IMR-90 (cell line): ENCODE data around the gene SPARCL1. TPM values are rescaled to one million over a fixed set of nuclear protein-coding genes. Genes with fewer than 3 reads are reported as not detected.

ENCODE experiments used
- ATAC-seq: fragments of 200-7000 bp; cut with Tn5 transposase; 2 replicates; pipeline ENCODE4 v1.9.1; 2020; ENCODE audit warnings: low read depth, mild to moderate bottlenecking, moderate library complexity
- BruUV-seq: library from RNA; stranded (reverse); fragments of 400-500 nt; replicated peaks from 2 replicates; lab custom pipeline; 2021; lab: Mats Ljungman, UMichigan
- CTCF ChIA-PET: fragments of 300-600 bp; formaldehyde crosslinking; extraction: SDS; loops from one replicate; lab custom pipeline; 2021; ENCODE audit warnings: antibody characterized with exemption; lab: Yijun Ruan, JAX
- POLR2A ChIA-PET: fragments of 300-600 bp; sonication (Branson Sonifier 250); formaldehyde crosslinking; loops from one replicate; lab custom pipeline; 2022; ENCODE audit warnings: antibody characterized with exemption; ENCODE audit not compliant: unreplicated experiment; lab: Charles Lee
- DNase-seq: peaks from one replicate; pipeline ENCODE4 v3.0.0; 2013
- H2AFZ ChIP-seq: replicated peaks from 2 replicates; pipeline ENCODE3; 2013; ENCODE audit warnings: low read length, mild to moderate bottlenecking; ENCODE audit not compliant: poor library complexity
- H2AK5ac ChIP-seq: 2 replicates; pipeline ENCODE4 v1.6.1; 2013; ENCODE audit warnings: low read depth, low read length, inconsistent platforms
- H2AK9ac ChIP-seq: replicated peaks from 2 replicates; pipeline ENCODE3; 2013; ENCODE audit warnings: mild to moderate bottlenecking, low read depth, low read length, moderate library complexity; ENCODE audit not compliant: poor library complexity
- H2BK120ac ChIP-seq: 2 replicates; pipeline ENCODE4 v1.6.1; 2013; ENCODE audit warnings: low read depth, low read length, inconsistent platforms
- H2BK15ac ChIP-seq: 3 replicates; pipeline ENCODE4 v1.6.1; 2013; ENCODE audit warnings: low read depth, low read length, inconsistent platforms
- H2BK20ac ChIP-seq: 2 replicates; pipeline ENCODE4 v1.6.1; 2013; ENCODE audit warnings: low read depth, mild to moderate bottlenecking, inconsistent platforms, low read length, moderate library complexity
- H2BK5ac ChIP-seq: 2 replicates; pipeline ENCODE4 v1.6.1; 2013; ENCODE audit warnings: mild to moderate bottlenecking, low read depth, low read length, inconsistent platforms; ENCODE audit not compliant: poor library complexity, severe bottlenecking
- H3K14ac ChIP-seq: replicated peaks from 2 replicates; pipeline ENCODE4 v1.6.1; 2013; ENCODE audit warnings: low read depth, low read length, inconsistent platforms
- H3K18ac ChIP-seq: 2 replicates; pipeline ENCODE4 v1.6.1; 2013; ENCODE audit warnings: low read depth, low read length, control low read depth
- H3K23ac ChIP-seq: 2 replicates; pipeline ENCODE4 v1.6.1; 2013; ENCODE audit warnings: low read depth, low read length, inconsistent platforms
- H3K27ac ChIP-seq: 2 replicates; pipeline ENCODE4 v1.5.1; 2013; ENCODE audit warnings: mild to moderate bottlenecking, control low read depth, low read length; ENCODE audit not compliant: insufficient read depth
- H3K27me3 ChIP-seq: 2 replicates; pipeline ENCODE4 v1.6.1; 2013; ENCODE audit warnings: low read length; ENCODE audit not compliant: control insufficient read depth, insufficient read depth
- H3K36me3 ChIP-seq: 2 replicates; pipeline ENCODE4 v1.6.1; 2013; ENCODE audit warnings: low read length, mixed read lengths; ENCODE audit not compliant: control insufficient read depth, insufficient read depth
- H3K4ac ChIP-seq: 2 replicates; pipeline ENCODE4 v1.6.1; 2013; ENCODE audit warnings: low read depth, low read length, inconsistent platforms
- H3K4me1 ChIP-seq: 2 replicates; pipeline ENCODE4 v1.6.1; 2013; ENCODE audit warnings: low read length, mixed read lengths; ENCODE audit not compliant: control insufficient read depth, insufficient read depth
- H3K4me2 ChIP-seq: 2 replicates; pipeline ENCODE4 v1.6.1; 2013; ENCODE audit warnings: low read depth, mild to moderate bottlenecking, control low read depth, low read length, moderate library complexity
- H3K4me3 ChIP-seq: 2 replicates; pipeline ENCODE4 v1.5.1; 2013; ENCODE audit warnings: low read depth, mild to moderate bottlenecking, control low read depth, low read length, moderate library complexity; ENCODE audit not compliant: insufficient read depth
- H3K56ac ChIP-seq: 2 replicates; pipeline ENCODE4 v1.6.1; 2013; ENCODE audit warnings: low read length, inconsistent platforms; ENCODE audit not compliant: insufficient read depth; ENCODE audit errors: extremely low read depth
- H3K79me1 ChIP-seq, 2 experiments: 2 replicates each; pipeline ENCODE4 v1.6.1; 2013; ENCODE audit warnings: low read length in 2 of 2, inconsistent platforms in 1 of 2, low read depth in 1 of 2
- H3K9ac ChIP-seq: 2 replicates; pipeline ENCODE4 v1.6.1; 2013; ENCODE audit warnings: low read depth, low read length, control low read depth
- H3K9me1 ChIP-seq: 2 replicates; pipeline ENCODE4 v1.6.1; 2013; ENCODE audit warnings: low read length, inconsistent platforms; ENCODE audit not compliant: insufficient read depth
- H3K9me3 ChIP-seq: 2 replicates; pipeline ENCODE4 v1.6.1; 2013; ENCODE audit warnings: low read length; ENCODE audit not compliant: control insufficient read depth, insufficient read depth
- H4K20me1 ChIP-seq: 2 replicates; pipeline ENCODE4 v1.6.1; 2013; ENCODE audit warnings: low read length, inconsistent platforms; ENCODE audit not compliant: insufficient read depth
- H4K5ac ChIP-seq: 2 replicates; pipeline ENCODE4 v1.6.1; 2013; ENCODE audit warnings: mild to moderate bottlenecking, low read depth, low read length, control low read depth
- H4K8ac ChIP-seq, 2 experiments: 2 replicates each; pipeline ENCODE4 v1.6.1; 2013; ENCODE audit warnings: low read depth in 2 of 2, low read length in 2 of 2, control low read depth in 1 of 2, inconsistent platforms in 1 of 2
- H4K91ac ChIP-seq: 2 replicates; pipeline ENCODE4 v1.6.1; 2013; ENCODE audit warnings: low read depth, low read length, inconsistent platforms; ENCODE audit not compliant: insufficient read depth
- BHLHE40 ChIP-seq: fragments of 150-350 bp; IDR thresholded peaks from 2 replicates; pipeline ENCODE4 v1.6.1; 2016; ENCODE audit warnings: mild to moderate bottlenecking, low read depth, low read length
- CEBPB ChIP-seq: IDR thresholded peaks from 2 replicates; pipeline ENCODE4 v1.6.1; 2012; ENCODE audit warnings: low read depth, low read length, improper control_type of control experiment
- CHD1 ChIP-seq: IDR thresholded peaks from 2 replicates; pipeline ENCODE4 v1.6.1; 2012; ENCODE audit warnings: low read depth, low read length, improper control_type of control experiment
- FOS ChIP-seq: fragments of 150-350 bp; IDR thresholded peaks from 2 replicates; pipeline ENCODE4 v1.6.1; 2016; ENCODE audit warnings: low read depth, low read length
- MAFK ChIP-seq: IDR thresholded peaks from 2 replicates; pipeline ENCODE4 v1.6.1; 2012; ENCODE audit warnings: low read depth, low read length, improper control_type of control experiment
- MAZ ChIP-seq: IDR thresholded peaks from 2 replicates; pipeline ENCODE4 v1.6.1; 2012; ENCODE audit warnings: low read depth, mild to moderate bottlenecking, low read length, improper control_type of control experiment, moderate library complexity, borderline replicate concordance
- MXI1 ChIP-seq: IDR thresholded peaks from 2 replicates; pipeline ENCODE4 v1.6.1; 2012; ENCODE audit warnings: low read depth, mild to moderate bottlenecking, low read length, moderate library complexity, borderline replicate concordance
- NFE2L2 ChIP-seq: fragments of 150-350 bp; IDR thresholded peaks from 2 replicates; pipeline ENCODE4 v1.6.1; 2016; ENCODE audit warnings: low read depth, mild to moderate bottlenecking, low read length
- POLR2A ChIP-seq: IDR thresholded peaks from 2 replicates; pipeline ENCODE4 v1.6.1; 2012; ENCODE audit warnings: mild to moderate bottlenecking, low read depth, low read length
- RAD21 ChIP-seq: IDR thresholded peaks from 2 replicates; pipeline ENCODE4 v1.6.1; 2012; ENCODE audit warnings: low read length, improper control_type of control experiment
- RCOR1 ChIP-seq: IDR thresholded peaks from 2 replicates; pipeline ENCODE4 v1.6.1; 2012; ENCODE audit warnings: mild to moderate bottlenecking, low read length, improper control_type of control experiment; ENCODE audit not compliant: insufficient replicate concordance
- RFX5 ChIP-seq: IDR thresholded peaks from 2 replicates; pipeline ENCODE4 v1.8.0; 2012; ENCODE audit warnings: low read depth, mild to moderate bottlenecking, low read length, moderate library complexity
- SMC3 ChIP-seq: fragments of 150-350 bp; IDR thresholded peaks from 2 replicates; pipeline ENCODE4 v1.6.1; 2016; ENCODE audit warnings: low read depth, mild to moderate bottlenecking, antibody characterized with exemption, low read length, moderate library complexity
- WGBS, 2 experiments: methylation state at CpG; one replicate each; pipeline versions ENCODE4 v1.1.5 to v1.1.7; 2013; ENCODE audit warnings: missing lambda C conversion rate in 2 of 2; ENCODE audit not compliant: insufficient read length in 1 of 2; ENCODE audit errors: extremely low coverage in 2 of 2; 5-methylcytosine and 5-hydroxymethylcytosine counted together
- dilution Hi-C: fragments of 300-500 bp; cut with HindIII; formaldehyde crosslinking; loops from one replicate; pipeline ENCODE4 v1.14.3; 2018; ENCODE audit warnings: low sequenced_read_pairs; ENCODE audit not compliant: unreplicated experiment
- in situ Hi-C: fragments of 300-500 bp; cut with MboI; formaldehyde crosslinking; loops from 3 replicates; pipeline ENCODE4 v1.14.3; 2019; ENCODE audit warnings: low sequenced_read_pairs, inconsistent platforms, mixed read lengths
- intact Hi-C: fragments of 100-400 bp; cut with micrococcal nuclease; formaldehyde crosslinking; loops from 2 replicates; pipeline ENCODE4 v1.10.0; 2022
- polyA plus RNA-seq, 3 experiments: library from polyadenylated mRNA; depleted of rRNA; stranded (reverse); fragments of >200 nt; gene quantifications; 2 replicates each; pipeline ENCODE4 v1.2.3, GENCODE V29; 2012; ENCODE audit warnings: low replicate concordance in 1 of 3
- total RNA-seq: library from RNA; depleted of rRNA; stranded (reverse); fragments of >200 nt; gene quantifications from 2 replicates; pipeline ENCODE4 v1.2.3, GENCODE V29; 2012
- TF ChIP-seq, protein P1 (sequence below): conservative IDR thresholded peaks from 2 replicates; pipeline ENCODE4 v1.5.1; 2012; ENCODE audit warnings: mild to moderate bottlenecking, low read depth, low read length, improper control_type of control experiment
- TF ChIP-seq, protein P2 (sequence below): fragments of 150-350 bp; IDR thresholded peaks from 2 replicates; pipeline ENCODE4 v1.6.1; 2017; ENCODE audit warnings: mild to moderate bottlenecking, antibody characterized with exemption, low read length, low read depth
- TF ChIP-seq, protein P3 (sequence below): fragments of 150-350 bp; IDR thresholded peaks from 2 replicates; pipeline ENCODE4 v1.6.1; 2016; ENCODE audit warnings: low read depth, mild to moderate bottlenecking, low read length, moderate library complexity, borderline replicate concordance

The SPARCL1 gene
- total and polyA plus RNA-seq, 2 of the 4 experiments (the other 2 are of a cell fraction) = not detected

DNA sequence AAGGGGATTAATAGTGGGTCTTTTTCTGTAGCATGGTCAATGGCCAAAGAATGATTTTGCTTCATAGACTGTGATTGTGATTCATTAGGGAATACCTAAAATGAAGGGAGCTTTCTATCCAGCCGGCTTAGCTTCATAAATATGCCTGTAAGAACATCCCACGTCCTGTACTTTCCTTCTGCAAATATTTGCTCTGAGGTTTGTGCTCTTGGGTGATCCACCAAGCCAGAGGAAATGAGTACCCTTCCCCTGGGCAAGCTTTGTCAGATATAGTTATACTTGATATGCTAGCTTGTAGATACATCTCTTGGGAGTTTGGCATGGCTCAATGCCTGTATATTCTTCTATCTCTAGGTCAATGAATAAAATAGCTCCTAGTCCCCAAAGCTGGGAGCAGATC is 28.2 kb upstream of the SPARCL1 start:
- dilution Hi-C loops = no loop called here
- no peak for DNase-seq
- H3K23ac ChIP-seq = no peak overlapping the region

More for the DNA sequence above, 28.2 kb upstream of the SPARCL1 start:
- H2BK20ac ChIP-seq = no peak overlapping the region
- no peak overlapping the region for H3K4me2 ChIP-seq
- H3K27ac ChIP-seq = no peak overlapping the region
- H3K56ac ChIP-seq = no peak overlapping the region
- H2BK120ac ChIP-seq = no peak overlapping the region
- no peak overlapping the region for H2AK5ac ChIP-seq
- no peak overlapping the region for H2AFZ ChIP-seq
- H3K36me3 ChIP-seq = no peaks in the 10 kb centered on the region
- H3K4ac ChIP-seq = no peak overlapping the region
- no peak overlapping the region for H3K18ac ChIP-seq
- BruUV-seq = no TSS peak
- H3K9me1 ChIP-seq = no peaks in the 10 kb centered on the region
- ChIA-PET CTCF (no interaction called here), POLR2A (no interaction called here)
- WGBS, 2 experiments = no CpG with 5 or more reads among the region's 2 CpGs
- H2BK15ac ChIP-seq = no peak overlapping the region
- no peaks in the 10 kb centered on the region for H3K27me3 ChIP-seq
- no peak overlapping the region for H3K9ac ChIP-seq
- TF ChIP-seq MXI1 (no peak), FOS (no peak), RCOR1 (no peak), MAZ (no peak), POLR2A (no peak), RFX5 (no peak), NFE2L2 (no peak), CHD1 (no peak), CEBPB (no peak), SMC3 (no peak), BHLHE40 (no peak), RAD21 (no peak), MAFK (no peak)
- TF ChIP-seq, protein P1, sequence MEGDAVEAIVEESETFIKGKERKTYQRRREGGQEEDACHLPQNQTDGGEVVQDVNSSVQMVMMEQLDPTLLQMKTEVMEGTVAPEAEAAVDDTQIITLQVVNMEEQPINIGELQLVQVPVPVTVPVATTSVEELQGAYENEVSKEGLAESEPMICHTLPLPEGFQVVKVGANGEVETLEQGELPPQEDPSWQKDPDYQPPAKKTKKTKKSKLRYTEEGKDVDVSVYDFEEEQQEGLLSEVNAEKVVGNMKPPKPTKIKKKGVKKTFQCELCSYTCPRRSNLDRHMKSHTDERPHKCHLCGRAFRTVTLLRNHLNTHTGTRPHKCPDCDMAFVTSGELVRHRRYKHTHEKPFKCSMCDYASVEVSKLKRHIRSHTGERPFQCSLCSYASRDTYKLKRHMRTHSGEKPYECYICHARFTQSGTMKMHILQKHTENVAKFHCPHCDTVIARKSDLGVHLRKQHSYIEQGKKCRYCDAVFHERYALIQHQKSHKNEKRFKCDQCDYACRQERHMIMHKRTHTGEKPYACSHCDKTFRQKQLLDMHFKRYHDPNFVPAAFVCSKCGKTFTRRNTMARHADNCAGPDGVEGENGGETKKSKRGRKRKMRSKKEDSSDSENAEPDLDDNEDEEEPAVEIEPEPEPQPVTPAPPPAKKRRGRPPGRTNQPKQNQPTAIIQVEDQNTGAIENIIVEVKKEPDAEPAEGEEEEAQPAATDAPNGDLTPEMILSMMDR = no peak
- TF ChIP-seq, protein P2, sequence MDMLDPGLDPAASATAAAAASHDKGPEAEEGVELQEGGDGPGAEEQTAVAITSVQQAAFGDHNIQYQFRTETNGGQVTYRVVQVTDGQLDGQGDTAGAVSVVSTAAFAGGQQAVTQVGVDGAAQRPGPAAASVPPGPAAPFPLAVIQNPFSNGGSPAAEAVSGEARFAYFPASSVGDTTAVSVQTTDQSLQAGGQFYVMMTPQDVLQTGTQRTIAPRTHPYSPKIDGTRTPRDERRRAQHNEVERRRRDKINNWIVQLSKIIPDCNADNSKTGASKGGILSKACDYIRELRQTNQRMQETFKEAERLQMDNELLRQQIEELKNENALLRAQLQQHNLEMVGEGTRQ = no peak
- TF ChIP-seq, protein P3, sequence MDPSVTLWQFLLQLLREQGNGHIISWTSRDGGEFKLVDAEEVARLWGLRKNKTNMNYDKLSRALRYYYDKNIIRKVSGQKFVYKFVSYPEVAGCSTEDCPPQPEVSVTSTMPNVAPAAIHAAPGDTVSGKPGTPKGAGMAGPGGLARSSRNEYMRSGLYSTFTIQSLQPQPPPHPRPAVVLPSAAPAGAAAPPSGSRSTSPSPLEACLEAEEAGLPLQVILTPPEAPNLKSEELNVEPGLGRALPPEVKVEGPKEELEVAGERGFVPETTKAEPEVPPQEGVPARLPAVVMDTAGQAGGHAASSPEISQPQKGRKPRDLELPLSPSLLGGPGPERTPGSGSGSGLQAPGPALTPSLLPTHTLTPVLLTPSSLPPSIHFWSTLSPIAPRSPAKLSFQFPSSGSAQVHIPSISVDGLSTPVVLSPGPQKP = no peak
- H3K9me3 ChIP-seq = no peaks in the 10 kb centered on the region
- no peak overlapping the region for H4K91ac ChIP-seq
- in situ Hi-C loops (no loop called here), intact Hi-C loops (no loop called here)
- H3K4me1 ChIP-seq = no peaks in the 10 kb centered on the region
- H4K5ac ChIP-seq = no peak overlapping the region
- H3K4me3 ChIP-seq = no peak overlapping the region
- no peak overlapping the region for H2BK5ac ChIP-seq
- no peaks in the 10 kb centered on the region for H4K20me1 ChIP-seq
- no peak overlapping the region for H2AK9ac ChIP-seq
- ATAC-seq = no peak
- H3K14ac ChIP-seq = no peak overlapping the region
- no peaks in the 10 kb centered on the region for H3K79me1 ChIP-seq
- H4K8ac ChIP-seq = no peak overlapping the region
